Stimulated activated CD8-positive, alpha-beta memory T cell treated with anti-CD3 and anti-CD28 coated beads, Interleukin-4, amount 100 ng/mL, for 1 hour (primary cell): ENCODE data around the gene SERF1B.
"Not testable (repeated sequence)": the region's sequence is repeated elsewhere in the genome, so short reads cannot be mapped to it uniquely, and the experiment has no call there.

ENCODE experiments used
- DNase-seq, 2 donors: peaks; one replicate each; pipeline ENCODE4 v3.0.0-alpha.2; 2020; ENCODE audit warnings: low read depth in 2 of 2, low spot score in 1 of 2

SERF1B gene

DNA sequence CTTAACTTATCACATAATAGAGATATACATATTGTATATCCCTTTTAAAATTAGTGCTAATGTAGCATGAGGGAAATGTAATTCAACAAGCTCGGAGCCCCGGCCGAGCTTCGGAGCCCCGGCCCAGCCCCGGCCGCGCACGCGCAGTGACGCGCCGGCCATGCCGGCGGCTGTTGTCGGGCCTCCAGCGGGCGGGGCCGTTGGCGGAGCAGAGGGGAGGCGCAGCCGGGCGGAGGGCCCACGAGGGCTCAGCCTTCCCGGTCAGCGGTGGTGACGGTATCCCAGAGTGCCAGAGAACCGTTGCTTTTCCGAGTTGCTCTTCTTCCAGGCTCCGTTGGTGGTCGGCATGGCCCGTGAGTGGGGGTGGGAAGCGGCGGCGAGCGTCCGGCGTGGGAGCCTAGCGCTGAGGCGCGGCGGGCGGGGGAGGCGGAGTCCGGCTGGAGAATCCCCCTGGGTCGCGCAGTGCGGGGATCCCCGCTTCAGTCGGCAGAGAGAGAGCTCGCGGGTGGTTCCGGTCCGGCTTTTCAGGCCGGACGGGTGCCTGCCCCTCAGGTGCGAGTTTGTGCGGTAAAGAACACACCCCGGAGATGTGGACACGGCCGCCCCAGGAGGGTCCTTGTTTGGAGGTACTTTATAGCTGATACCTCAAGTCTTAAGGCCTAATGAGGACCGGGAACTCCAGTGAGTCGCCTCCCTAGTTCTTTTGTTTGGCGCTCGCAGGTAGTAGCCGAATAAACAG, at the start of gene SERF1B:
Gene SERF1B (plus strand): TSS at position 146 of the 739 bp plus-strand sequence. CDS start 201 bp downstream, at position 347.
- not testable (repeated sequence) for DNase-seq

DNA sequence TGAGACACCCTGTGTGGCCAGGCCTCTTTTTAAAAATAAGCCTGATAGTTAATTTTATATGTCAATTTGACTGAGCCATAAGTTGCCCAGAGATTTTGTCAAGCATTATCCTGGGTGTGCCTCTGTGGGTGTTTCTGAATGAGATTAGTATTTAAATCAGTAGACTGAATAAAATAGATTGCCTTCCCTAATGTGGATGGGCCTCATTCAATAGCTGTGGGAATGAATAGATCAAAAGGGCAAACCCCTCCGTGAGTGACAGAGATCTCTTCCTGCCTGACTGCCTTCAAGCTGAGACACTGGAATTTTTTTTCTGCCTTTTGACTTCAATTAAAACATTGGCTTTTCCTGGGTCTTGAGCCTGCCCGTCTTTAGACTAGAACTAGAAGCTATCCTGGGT, 33.3 kb upstream of the SERF1B start:
- DNase-seq = not testable (repeated sequence)

DNA sequence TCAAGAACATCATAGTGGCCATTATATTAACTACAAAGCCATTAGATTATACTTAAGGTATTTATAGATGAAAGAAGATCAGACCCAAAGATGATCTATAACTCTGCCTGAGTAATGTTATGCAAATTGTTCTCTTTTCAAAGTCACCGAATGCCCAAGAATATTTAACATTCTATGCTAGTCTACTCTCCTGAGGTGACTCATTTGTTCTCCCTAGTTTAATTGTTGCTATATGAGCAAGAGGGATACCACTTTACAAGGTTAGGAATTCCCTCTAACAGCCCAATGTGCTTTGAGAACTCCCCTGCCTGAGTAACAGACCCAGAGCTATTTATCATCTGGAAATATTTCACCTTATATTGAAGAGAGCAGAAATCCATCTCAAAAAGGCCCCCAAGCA, 29.5 kb upstream of the SERF1B start:
- not testable (repeated sequence) for DNase-seq

DNA sequence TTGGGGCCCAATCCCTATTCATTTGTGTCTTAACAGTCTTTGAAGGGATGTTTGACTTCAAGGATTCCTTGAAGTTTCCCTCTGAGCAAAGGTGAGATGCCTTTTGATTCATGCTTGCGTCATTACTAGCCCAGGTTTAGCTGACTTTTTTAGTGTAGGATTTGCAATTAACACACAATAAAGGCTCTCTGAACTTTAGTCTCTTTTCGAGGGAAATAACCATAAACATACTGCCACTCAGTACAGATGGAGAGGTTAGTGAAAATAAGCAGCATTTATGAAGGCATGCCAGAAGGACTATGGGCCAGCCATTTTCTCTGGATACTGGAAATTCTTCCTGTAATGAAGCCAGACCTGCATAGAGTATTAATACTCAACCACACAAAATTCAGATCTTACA, 4.4 kb upstream of the SERF1B start:
- not testable (repeated sequence) for DNase-seq

DNA sequence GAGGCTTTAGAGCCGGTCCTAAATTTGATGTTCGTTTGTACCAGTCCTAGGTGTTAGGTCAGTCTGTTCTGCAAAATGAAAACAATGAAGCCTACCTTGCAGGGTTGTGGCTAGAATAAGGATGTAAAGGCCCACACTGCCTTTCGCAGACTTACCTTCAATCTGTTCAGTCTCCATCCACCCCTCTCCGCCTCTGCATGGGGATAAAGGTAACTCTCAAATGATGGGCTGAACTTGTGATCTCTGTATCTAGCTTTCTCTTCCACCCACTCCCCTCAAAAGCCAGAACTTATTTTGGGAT, 744 bp downstream of the SERF1B start:
- not testable (repeated sequence) for DNase-seq

DNA sequence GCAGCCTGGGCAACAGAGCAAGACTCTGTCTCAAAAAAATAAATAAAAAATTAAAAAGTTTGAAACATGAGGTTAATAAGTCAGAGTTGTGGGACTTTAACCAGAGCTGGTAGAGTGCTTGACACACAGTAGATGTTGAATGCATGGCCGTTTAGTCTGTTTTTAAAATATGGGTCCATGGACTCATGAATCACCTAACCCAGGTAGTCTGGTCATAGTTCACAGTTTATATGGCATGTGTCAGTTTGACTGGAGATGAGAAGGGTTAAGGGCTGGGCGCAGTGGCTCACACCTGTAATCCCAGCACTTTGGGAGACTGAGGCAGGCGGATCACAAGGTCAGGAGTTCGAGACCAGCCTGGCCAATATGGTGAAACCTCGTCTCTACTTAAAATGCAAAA, 6.2 kb downstream of the SERF1B start:
- not testable (repeated sequence) for DNase-seq

DNA sequence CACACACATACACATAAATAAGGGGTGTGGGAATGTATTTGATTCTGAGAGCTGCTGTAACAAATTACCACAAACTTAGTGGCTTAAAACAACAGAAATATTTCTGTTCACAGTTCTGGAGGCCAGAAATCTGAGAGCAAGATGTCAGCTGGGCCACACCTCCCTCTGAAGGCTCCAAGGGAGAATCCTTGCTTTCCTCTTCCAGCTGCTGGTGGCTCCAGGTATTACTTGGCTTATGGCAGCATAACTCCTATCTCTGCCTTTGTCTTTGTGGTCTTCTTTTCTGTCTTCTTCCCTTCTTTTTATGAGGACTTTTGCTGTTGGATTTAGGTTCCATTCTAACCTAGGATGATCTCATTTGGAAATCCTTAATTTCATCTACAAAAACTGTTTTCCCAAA, 16.4 kb downstream of the SERF1B start:
- DNase-seq = not testable (repeated sequence)

DNA sequence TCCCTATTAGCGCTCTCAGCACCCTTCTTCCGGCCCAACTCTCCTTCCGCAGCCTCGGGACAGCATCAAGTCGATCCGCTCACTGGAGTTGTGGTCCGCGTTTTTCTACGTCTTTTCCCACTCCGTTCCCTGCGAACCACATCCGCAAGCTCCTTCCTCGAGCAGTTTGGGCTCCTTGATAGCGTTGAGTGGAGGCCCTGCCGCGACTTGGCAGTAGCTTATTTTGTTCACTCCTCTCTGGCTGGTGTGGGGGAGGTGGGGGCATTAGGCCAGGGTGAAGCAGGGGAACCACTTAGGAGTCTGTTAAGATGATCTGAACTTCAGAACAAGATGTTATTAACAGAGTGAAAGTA, 24.7 kb downstream of the SERF1B start:
- DNase-seq = not testable (repeated sequence)

DNA sequence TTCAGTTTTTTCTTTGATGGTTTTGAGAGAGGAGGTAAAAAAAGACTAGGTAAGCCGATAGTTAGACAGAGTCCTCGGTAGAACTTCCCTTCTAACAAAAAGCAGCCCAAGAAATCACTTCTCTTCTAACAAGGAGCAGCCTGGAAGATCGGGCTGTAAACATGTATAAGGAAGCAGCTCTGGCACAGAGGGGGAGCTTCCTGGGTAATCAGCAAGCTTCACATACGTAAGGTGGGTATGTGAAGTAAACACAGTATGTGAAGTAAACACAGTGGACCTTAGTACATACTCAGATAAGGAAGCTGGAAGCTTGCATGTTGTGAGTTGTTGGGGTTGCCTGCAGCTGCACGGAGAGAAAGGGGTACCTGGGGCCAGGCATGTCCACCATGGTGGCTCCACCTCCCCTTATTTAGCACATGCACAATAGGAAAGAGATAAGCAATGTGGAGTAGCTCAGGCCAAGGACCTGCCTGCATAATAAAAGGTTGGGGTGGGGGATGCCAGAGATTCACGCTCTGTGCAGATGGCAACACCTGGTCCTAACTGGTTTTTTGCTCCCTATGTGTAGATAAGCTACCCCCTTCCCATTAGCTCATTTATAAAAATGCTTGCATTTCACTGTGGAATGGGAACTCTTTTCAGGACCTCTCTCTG, 31.4 kb downstream of the SERF1B start:
- DNase-seq = not testable (repeated sequence)

DNA sequence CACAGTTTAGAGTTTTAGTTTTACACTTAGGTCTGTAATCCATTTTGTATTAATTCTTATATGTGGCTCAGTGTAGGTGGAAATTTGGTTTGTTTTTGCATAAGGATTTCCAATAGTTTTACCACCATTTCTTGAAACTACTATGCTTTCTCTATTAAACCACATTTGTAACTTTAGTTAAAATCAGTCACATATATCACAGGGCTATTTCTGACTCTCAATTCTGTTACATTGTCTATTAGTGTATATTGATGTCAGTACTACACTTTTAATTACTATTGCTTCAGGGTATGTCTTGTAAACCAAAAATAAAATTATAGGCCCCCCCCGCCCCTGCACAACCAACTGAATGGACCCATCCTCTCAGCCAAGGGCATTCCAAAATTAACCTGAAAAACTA, 32.1 kb downstream of the SERF1B start:
- DNase-seq = not testable (repeated sequence)

DNA sequence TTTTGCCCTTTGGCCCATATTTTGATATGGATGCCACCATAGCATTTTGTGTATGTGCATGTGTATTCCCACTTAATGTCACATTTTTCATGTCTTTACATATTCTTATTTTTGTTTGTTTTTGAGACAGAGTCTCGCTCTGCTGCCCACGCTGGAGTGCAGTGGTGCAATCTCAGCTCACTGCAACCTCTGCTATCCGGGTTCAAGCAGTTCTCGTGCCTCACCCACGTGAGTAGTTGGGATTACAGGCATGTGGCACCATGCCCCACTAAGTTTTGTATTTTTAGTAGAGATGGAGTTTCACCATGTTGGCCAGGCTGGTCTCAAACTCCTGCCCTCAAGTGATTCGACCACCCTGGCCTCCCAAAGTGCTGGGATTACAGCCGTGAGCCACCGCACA, 52.6 kb downstream of the SERF1B start:
- not testable (repeated sequence) for DNase-seq

DNA sequence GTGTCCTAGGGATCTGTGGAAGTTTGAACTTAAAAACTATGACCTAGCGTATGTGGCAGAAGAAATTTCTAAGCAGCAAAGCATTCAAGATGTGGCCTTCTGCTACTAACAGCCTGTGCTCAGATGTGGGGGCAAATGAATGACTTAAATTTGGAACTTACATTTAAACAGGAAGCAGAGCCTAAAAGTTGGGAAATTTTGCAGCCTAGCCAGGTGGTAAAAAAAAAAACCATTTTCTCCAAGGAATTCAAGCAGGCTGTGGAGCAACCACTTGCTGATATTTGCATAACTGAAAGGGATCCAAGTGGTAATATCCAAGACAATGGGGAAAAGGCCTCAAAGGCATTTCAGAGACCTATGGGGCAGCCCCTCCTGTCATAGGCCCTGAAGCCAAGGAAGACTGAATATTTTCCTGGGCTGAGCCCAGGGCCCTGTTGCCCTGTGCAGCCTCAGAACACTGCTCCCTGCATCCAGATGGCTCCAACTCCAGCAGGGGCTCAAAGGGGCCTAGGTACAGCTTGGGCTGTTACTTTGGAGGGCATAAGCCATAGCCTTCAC, 63.9 kb downstream of the SERF1B start:
- not testable (repeated sequence) for DNase-seq

DNA sequence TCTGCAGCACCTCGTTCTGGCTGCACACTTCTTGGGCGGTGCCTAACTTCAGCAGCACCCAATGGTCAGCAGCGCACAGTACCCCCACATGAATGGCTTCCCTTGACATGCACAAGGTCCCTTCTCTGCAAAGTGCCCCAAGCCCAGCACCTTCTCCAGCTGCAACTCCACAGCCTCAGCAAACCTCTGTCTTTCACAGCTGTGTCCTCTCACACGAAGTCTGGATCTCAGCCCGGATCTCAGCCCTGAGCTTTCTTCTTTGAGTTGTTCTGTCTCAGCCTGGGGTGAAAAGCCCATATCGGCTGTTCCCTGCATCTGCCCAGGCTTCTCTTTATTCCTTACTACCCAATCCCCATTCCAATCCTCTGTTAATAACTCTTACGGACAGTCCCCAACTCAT, 66.7 kb downstream of the SERF1B start:
- not testable (repeated sequence) for DNase-seq
